LNCAP (cell line): Measurements from ENCODE around the gene C18orf54.

Source experiments
- CTCF ChIP-seq: fragments of 450-650 bp; IDR thresholded peaks from 2 replicates; pipeline ENCODE4 v1.5.1; 2017; ENCODE audit warnings: mild to moderate bottlenecking

Gene C18orf54

GRCh38 chr18:54335638-54336173 is 22.0 kb upstream of the C18orf54 start:
- no peak for TF ChIP-seq CTCF

- TF ChIP-seq CTCF: no peak
These were observed 19.5 kb upstream of the C18orf54 start for GRCh38 chr18:54338230-54338629.

- no peak for TF ChIP-seq CTCF
These were observed 6.5 kb upstream of the C18orf54 start for GRCh38 chr18:54351186-54351585.

GRCh38 chr18:54357082-54357659 is 535 bp upstream of the C18orf54 start:
- TF ChIP-seq CTCF: no peak

GRCh38 chr18:54358495-54359040 is 862 bp downstream of the C18orf54 start:
- no peak for TF ChIP-seq CTCF

- TF ChIP-seq CTCF: no peak
These were observed 1.5 kb downstream of the C18orf54 start for GRCh38 chr18:54359233-54359632.

- no peak for TF ChIP-seq CTCF
These were observed 2.7 kb downstream of the C18orf54 start for GRCh38 chr18:54360406-54360805.
